Measurements from ENCODE around the gene TMEM115. TPM values are rescaled to one million over a fixed set of nuclear protein-coding genes. Genes with fewer than 3 reads are reported as not detected.
A peak's percentile ranks its signal among the peaks of the same experiment; 100 is the strongest.

The TMEM115 gene
- total and polyA plus RNA-seq, 9 of the 15 experiments (the other 6 are each of a cell fraction or from before 2014, with no cell fraction given) = 1.6 to 26.9 (median 14.1) TPM

DNA sequence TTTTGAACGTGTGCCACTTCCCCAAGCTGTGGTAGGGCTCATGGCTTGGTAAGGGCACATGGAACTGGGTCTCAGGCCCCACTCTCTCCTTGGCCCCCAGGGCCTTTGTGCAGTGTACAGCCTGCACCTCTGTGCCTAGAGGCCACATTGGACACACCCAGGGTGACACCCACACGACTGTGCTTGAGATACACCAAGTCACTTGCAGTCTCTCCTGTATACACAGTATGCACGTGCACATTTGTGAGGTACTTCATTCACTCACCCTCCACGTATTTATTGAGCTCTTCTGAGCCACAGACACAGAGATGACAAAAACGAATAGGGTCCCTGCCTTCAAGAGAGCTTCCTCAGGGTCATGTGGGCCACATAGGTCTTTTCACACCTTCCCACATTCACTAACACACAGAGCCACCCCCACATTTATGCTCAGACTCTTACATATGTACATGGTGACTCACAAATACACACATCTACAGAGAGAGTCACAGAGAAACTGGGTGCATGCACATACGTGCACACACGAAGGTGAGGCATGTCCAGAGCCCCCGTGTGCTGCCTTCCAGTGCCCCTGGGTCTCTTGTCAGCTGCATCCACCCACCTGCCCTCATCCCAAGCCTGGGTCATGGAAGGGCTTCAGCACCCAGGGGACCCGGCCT lies 9.8 kb upstream of the TMEM115 start:
- H3K27me3 ChIP-seq (ENCODE audit: control insufficient read depth in 2 of 2, insufficient read depth in 2 of 2, low read length in 2 of 2) = no peaks in the 10 kb centered on the region
- no TSS peak for BruUV-seq (replicated peaks)
- FAIRE-seq = no peak

More for the DNA sequence above, 9.8 kb upstream of the TMEM115 start:
- Histone ChIP-seq H3K27ac (ENCODE audit: extremely low read depth, low read depth, low read length) (no peak overlapping the region), H4K20me1 (replicated peaks; ENCODE audit: control insufficient read depth, insufficient read depth, low read length) (no peaks in the 10 kb centered on the region), H3K79me2 (ENCODE audit: control insufficient read depth, insufficient read depth, low read length) (no peaks in the 10 kb centered on the region), H3K4me2 (ENCODE audit: insufficient read depth, low read length) (no peak overlapping the region), H3K9me3 (replicated peaks; ENCODE audit: control insufficient read depth, insufficient read depth, low read depth, low read length) (no peaks in the 10 kb centered on the region), H3K4me3 (no peak overlapping the region), H3K4me1 (replicated peaks in 1 of 2; ENCODE audit: control insufficient read depth in 2 of 2, insufficient read depth in 2 of 2, low read length in 2 of 2) (peaks cover 13 to 51% of the 10 kb centered on the region in 2 experiments; a peak in 4 of 5 replicates), H2AFZ (ENCODE audit: low read depth, low read length) (no peak overlapping the region), H3K9ac (ENCODE audit: insufficient read depth in 1 of 2, low read depth in 2 of 2, low read length in 2 of 2) (peak overlapping the region in 1 of 2 experiments; percentile 43; a peak in 1 of 4 replicates), H3K36me3 (ENCODE audit: control insufficient read depth, insufficient read depth, low read length) (no peaks in the 10 kb centered on the region), H3K9me1 (ENCODE audit: control insufficient read depth, insufficient read depth, low read length) (no peaks in the 10 kb centered on the region)
- ATAC-seq = no peak
- in situ Hi-C loops (cut with MboI) (no loop called here), intact Hi-C loops (cut with micrococcal nuclease) (no loop called here)
- ChIA-PET CTCF (ENCODE audit: low intra/inter-chr PET ratio) (no interaction called here), POLR2A (no interaction called here)
- WGBS (ENCODE audit: insufficient coverage, low coverage, missing lambda C conversion rate) = 21% methylated on average over 8 of the region's 9 CpGs
- peak in 1 of 4 experiments; percentile 25 for DNase-seq (ENCODE audit: extremely low read depth in 1 of 4, low spot score in 3 of 4)
- TF ChIP-seq, protein P1, sequence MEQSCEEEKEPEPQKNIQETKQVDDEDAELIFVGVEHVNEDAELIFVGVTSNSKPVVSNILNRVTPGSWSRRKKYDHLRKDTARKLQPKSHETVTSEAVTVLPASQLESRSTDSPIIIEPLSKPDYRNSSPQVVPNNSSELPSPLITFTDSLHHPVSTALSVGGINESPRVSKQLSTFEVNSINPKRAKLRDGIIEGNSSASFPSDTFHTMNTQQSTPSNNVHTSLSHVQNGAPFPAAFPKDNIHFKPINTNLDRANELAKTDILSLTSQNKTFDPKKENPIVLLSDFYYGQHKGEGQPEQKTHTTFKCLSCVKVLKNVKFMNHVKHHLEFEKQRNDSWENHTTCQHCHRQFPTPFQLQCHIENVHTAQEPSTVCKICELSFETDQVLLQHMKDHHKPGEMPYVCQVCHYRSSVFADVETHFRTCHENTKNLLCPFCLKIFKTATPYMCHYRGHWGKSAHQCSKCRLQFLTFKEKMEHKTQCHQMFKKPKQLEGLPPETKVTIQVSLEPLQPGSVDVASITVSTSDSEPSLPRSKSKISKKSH (CRISPR knock-in tag; IDR thresholded peaks at IDR 0.05) = no peak
- TF ChIP-seq ZNF121 (CRISPR knock-in tag; conservative IDR thresholded peaks at IDR 0.05) (no peak), KDM1A (IDR thresholded peaks at IDR 0.05) (peak in 1 of 2 experiments; percentile 56; a peak in 1 of 4 replicates), POLR2H (tag; IDR thresholded peaks at IDR 0.05; ENCODE audit: low read depth) (no peak), POLR2G (IDR thresholded peaks at IDR 0.05; ENCODE audit: low read depth, low read length) (no peak), BHLHE40 (IDR thresholded peaks at IDR 0.05; ENCODE audit: low read length) (peak; percentile 60)
